AG10803 (cell line): ENCODE measurements around the gene SCYGR3.

ENCODE experiments used
- DNase-seq: peaks from one replicate; pipeline ENCODE4 v3.0.0; 2010; ENCODE audit warnings: low read depth
- H3K4me3 ChIP-seq: 2 replicates; pipeline ENCODE4 v1.5.1; 2011; ENCODE audit warnings: mild to moderate bottlenecking, low read length, control low read depth
- CTCF ChIP-seq: conservative IDR thresholded peaks from 2 replicates; pipeline ENCODE4 v1.5.1; 2011; ENCODE audit warnings: mild to moderate bottlenecking, low read length, control low read depth, inconsistent platforms

SCYGR3 gene

GRCh38 chr2:227566012-227566411 is 48.6 kb downstream of the SCYGR3 start:
- no peak for TF ChIP-seq CTCF

DNA sequence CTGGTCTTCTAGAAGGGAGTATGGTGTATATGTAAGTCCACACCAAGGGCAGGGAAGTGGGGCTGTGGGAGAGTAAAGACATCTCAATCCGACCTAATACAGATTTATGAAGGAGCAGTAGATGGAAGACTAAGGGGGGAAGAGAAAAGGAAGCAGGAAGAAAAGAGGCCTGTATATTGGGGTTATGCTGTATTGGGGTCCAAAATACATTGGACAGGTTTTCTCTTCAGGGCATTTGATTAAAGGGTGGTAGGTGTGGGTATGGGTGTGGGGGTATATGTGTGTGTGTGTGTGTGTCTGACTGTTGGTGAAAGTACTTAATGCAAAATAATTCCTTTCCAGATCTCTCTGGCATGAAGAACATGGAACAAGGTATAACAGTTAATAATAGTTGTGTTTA is 49.6 kb downstream of the SCYGR3 start:
- TF ChIP-seq CTCF = no peak

More at GRCh38 chr2:227566012-227566411, 48.6 kb downstream of the SCYGR3 start:
- no peak overlapping the region for H3K4me3 ChIP-seq
- no peak for DNase-seq

More for the DNA sequence above, 49.6 kb downstream of the SCYGR3 start:
- no peak for DNase-seq
- H3K4me3 ChIP-seq = no peak overlapping the region
